Measurements from ENCODE around the gene SRD5A1.

DNA sequence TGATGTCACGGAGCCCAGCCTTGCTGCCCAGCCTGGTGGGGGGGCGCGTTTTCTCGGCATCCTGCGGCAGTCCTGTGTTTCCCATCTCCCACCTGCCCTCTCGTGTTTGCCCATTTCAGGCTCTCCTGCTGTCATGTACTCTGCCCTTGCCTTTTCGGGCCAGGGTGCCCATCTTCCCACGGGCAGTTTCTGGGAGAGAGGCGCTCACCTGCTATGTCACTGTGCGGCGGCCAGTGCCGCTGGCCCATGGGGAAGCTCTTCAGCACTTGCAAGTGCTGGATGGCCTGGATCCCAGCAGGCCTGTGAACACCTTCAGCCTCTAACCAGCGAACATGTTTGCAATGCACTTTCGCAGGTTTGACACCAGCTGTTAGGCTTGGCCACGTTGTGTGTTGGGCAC is 33.5 kb downstream of the SRD5A1 start:
- TF ChIP-seq CTCF (conservative IDR thresholded peaks at IDR 0.05) (no peak), EZH2 (IDR thresholded peaks at IDR 0.05; ENCODE audit: low read depth) (no peak)
